ENCODE measurements around the gene DNAH11. TPM values are rescaled to one million over a fixed set of nuclear protein-coding genes. Genes with fewer than 3 reads are reported as not detected.

DNAH11 gene
- total and polyA plus RNA-seq, 2 of the 8 experiments (the other 6 are each of a cell fraction or from before 2014, with no cell fraction given), result 1.8 to 4.9 TPM

GRCh38 chr7:21763818-21764217 lies 221.0 kb downstream of the DNAH11 start:
- CTCF ChIA-PET (ENCODE audit: partially characterized antibody), result interaction anchor here (0.6 to 1.6 kb wide), 2 partner anchors 8 to 212 kb away, joined by 3 to 8 read pairs; no protein-coding TSS in a partner anchor
- Histone ChIP-seq H3K36me3 (ENCODE audit: control insufficient read depth in 2 of 4, insufficient read depth in 4 of 4, low read length in 3 of 4) (no peaks in the 10 kb centered on the region), H3K18ac (ENCODE audit: extremely low read depth, low read length) (no peak overlapping the region), H3K4me2 (ENCODE audit: insufficient read depth in 1 of 2, low read depth in 2 of 2, low read length in 2 of 2) (no peak overlapping the region), H2BK5ac (ENCODE audit: low read depth, low read length) (no peak overlapping the region), H3K27ac (ENCODE audit: low read depth, low read length) (no peak overlapping the region), H2BK15ac (ENCODE audit: low read length) (no peak overlapping the region), H3K23ac (ENCODE audit: insufficient read length) (no peak overlapping the region), H4K8ac (ENCODE audit: extremely low read depth, insufficient read depth, low read length) (no peak overlapping the region), H2AK5ac (ENCODE audit: low read depth, low read length) (no peak overlapping the region), H4K5ac (ENCODE audit: insufficient read length, low read depth, low read length) (no peak overlapping the region), H4K91ac (replicated peaks; ENCODE audit: insufficient read length, low read length) (no peak overlapping the region), H3K56ac (replicated peaks; ENCODE audit: insufficient read length, low read depth, low read length) (no peak overlapping the region), H3K14ac (ENCODE audit: insufficient read length) (no peak overlapping the region), H3K9me3 (ENCODE audit: insufficient read depth in 2 of 2, low read depth in 1 of 2, low read length in 1 of 2) (no peaks in the 10 kb centered on the region), H2BK20ac (ENCODE audit: low read length) (no peak overlapping the region), H3K4ac (replicated peaks; ENCODE audit: insufficient read length, low read depth, low read length) (no peak overlapping the region), H3K23me2 (ENCODE audit: low read depth, low read length) (no peaks in the 10 kb centered on the region), H3K4me1 (replicated peaks in 1 of 4; ENCODE audit: control insufficient read depth in 3 of 4, insufficient read depth in 4 of 4, low read length in 3 of 4) (peaks cover 0 to 8% (median 2%) of the 10 kb centered on the region in 4 experiments; a peak in 3 of 7 replicates), H3K79me1 (ENCODE audit: low read depth, low read length) (no peaks in the 10 kb centered on the region), H3K4me3 (ENCODE audit: extremely low read depth in 1 of 4, insufficient read depth in 2 of 4, low read depth in 3 of 4, low read length in 4 of 4) (no peak overlapping the region), H3K27me3 (replicated peaks in 1 of 4; ENCODE audit: control insufficient read depth in 3 of 4, extremely low read depth in 1 of 4, insufficient read depth in 3 of 4, low read length in 3 of 4) (no peaks in the 10 kb centered on the region), H2AFZ (ENCODE audit: low read length) (no peak overlapping the region), H2BK12ac (ENCODE audit: low read depth, low read length) (no peak overlapping the region), H4K20me1 (replicated peaks in 1 of 2; ENCODE audit: control insufficient read depth in 1 of 2, insufficient read depth in 2 of 2, low read length in 2 of 2) (no peaks in the 10 kb centered on the region), H3K9ac (replicated peaks in 1 of 4; ENCODE audit: extremely low read depth in 1 of 4, low read depth in 3 of 4, low read length in 3 of 4) (no peak overlapping the region), H2BK120ac (replicated peaks; ENCODE audit: low read depth, low read length) (no peak overlapping the region), H3K79me2 (ENCODE audit: control insufficient read depth in 1 of 2, insufficient read depth in 2 of 2, low read length in 2 of 2) (no peaks in the 10 kb centered on the region)
- FAIRE-seq (no peak), DNase-seq (ENCODE audit: low read depth in 1 of 2, low spot score in 2 of 2) (no peak)
- POLR2A ChIA-PET (ENCODE audit: partially characterized antibody), result no interaction called here
- 94% methylated on average over 4 of the region's 4 CpGs; no CpG with 5 or more reads in 1 of the 2 experiments for WGBS, 2 experiments (ENCODE audit: extremely low coverage in 1 of 2, insufficient coverage in 1 of 2, insufficient read length in 1 of 2, insufficient replicate concordance in 2 of 2, low coverage in 1 of 2, low lambda C conversion rate in 2 of 2, missing lambda C conversion rate in 1 of 2)
- TF ChIP-seq RNF2 (IDR thresholded peaks at IDR 0.05; ENCODE audit: borderline replicate concordance, low read depth, low read length, missing control alignments, poor library complexity, severe bottlenecking) (no peak), NRF1 (IDR thresholded peaks at IDR 0.05; ENCODE audit: low read depth, low read length) (no peak), RBBP5 (IDR thresholded peaks at IDR 0.05; ENCODE audit: borderline replicate concordance, low read depth, low read length) (no peak), JUN (IDR thresholded peaks at IDR 0.05; ENCODE audit: low read depth, low read length) (no peak), PHF8 (conservative IDR thresholded peaks at IDR 0.05; ENCODE audit: low read depth, low read length) (no peak), KDM1A (IDR thresholded peaks at IDR 0.05; ENCODE audit: borderline replicate concordance, low read length) (no peak), CTBP2 (IDR thresholded peaks at IDR 0.05; ENCODE audit: borderline replicate concordance, insufficient read depth, insufficient read length, low read length) (no peak)
